ENCODE results near the gene CCDC70.

The CCDC70 gene

GRCh38 chr13:51862957-51863356 lies 1.2 kb downstream of the CCDC70 start:
- no peak for DNase-seq (ENCODE audit: low read depth)

GRCh38 chr13:51865838-51866237 lies 4.1 kb downstream of the CCDC70 start:
- DNase-seq (ENCODE audit: low read depth), result no peak

DNA sequence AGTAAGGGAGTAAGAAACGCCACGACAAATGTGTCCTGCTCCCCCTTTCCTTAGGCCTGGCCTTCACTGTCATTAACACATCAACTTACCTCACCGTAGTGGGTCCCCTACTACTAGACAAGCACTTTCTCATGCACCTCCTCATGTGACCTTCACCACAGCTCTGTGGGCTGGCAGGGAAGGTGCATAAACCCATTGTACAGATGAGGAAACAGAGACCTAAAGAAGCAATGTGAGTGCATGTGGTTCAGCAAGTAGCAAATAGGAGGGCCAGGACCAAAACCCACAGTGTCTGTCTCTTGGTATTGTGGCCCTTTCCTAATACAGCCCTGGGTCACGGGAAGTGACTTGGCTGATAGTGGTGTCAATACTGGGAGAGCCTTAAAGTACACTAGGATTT lies 5.3 kb downstream of the CCDC70 start:
- DNase-seq (ENCODE audit: low read depth), result no peak

- no peak for DNase-seq (ENCODE audit: low read depth)
Observed at GRCh38 chr13:51869916-51870315, 8.1 kb downstream of the CCDC70 start.

- DNase-seq (ENCODE audit: low read depth), result no peak
Observed at GRCh38 chr13:51870616-51871015, 8.8 kb downstream of the CCDC70 start.

GRCh38 chr13:51873117-51873798 lies 11.5 kb downstream of the CCDC70 start:
- DNase-seq (ENCODE audit: low read depth), result no peak

DNA sequence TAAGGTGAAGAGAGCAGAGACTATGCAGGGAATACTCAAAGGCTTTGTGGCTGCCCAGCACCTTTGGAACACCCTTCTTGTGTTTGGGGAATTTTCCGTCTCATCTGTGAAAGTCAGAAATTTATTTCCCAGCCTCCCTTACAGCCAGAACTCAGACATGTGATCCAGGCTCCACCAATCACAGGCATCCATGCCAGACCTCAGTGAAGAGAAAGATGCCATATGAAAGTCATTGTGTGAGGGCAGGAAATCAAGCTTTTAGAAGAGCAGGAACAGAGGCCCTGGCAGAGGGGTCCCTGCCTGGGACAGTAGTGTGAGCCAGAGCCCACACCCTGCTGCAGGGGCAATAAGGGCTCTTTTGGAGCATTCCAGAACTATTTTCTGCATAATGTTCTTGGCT lies 12.1 kb downstream of the CCDC70 start:
- DNase-seq (ENCODE audit: low read depth), result no peak

DNA sequence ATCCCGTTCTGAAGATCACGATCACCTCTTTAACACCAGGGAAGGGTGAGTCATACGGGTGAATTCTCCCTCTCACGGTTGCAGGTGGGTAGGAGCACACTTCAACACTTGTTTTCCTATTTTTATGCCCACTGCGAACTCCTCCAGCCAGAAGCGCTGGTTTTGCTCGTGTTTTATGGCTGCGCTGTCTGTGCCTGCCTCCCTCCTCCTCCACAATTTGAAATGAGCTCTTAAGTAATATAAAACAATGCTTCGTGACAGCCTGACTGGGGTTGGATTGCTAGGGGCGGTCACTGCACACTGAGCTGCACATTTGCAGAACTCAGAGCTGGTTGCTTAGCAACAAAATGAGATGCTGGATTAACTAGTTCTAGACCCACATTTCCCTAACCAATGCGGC lies 12.9 kb downstream of the CCDC70 start:
- no peak for DNase-seq (ENCODE audit: low read depth)

DNA sequence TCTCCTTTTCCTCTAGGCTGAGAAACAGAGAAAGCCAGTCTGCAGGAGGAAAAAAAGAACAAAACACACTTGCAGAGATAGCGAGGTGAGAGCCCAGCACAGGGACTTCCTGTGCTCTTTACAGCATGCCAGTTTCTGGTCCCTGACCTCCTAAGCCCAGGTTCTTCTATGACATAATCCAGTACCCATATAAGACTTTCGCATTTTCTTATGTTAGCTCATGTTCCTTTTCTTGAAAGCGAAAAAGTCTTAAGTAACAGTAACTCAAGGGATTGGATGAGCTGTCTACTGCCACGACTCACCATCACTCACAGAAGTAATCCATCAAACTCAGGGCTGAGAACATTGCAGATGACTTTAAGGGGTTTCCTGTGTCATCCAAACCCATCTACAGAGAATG lies 17.4 kb downstream of the CCDC70 start:
- DNase-seq (ENCODE audit: low read depth), result no peak

- DNase-seq (ENCODE audit: low read depth), result no peak
Observed at GRCh38 chr13:51881296-51881695, 19.5 kb downstream of the CCDC70 start.

DNA sequence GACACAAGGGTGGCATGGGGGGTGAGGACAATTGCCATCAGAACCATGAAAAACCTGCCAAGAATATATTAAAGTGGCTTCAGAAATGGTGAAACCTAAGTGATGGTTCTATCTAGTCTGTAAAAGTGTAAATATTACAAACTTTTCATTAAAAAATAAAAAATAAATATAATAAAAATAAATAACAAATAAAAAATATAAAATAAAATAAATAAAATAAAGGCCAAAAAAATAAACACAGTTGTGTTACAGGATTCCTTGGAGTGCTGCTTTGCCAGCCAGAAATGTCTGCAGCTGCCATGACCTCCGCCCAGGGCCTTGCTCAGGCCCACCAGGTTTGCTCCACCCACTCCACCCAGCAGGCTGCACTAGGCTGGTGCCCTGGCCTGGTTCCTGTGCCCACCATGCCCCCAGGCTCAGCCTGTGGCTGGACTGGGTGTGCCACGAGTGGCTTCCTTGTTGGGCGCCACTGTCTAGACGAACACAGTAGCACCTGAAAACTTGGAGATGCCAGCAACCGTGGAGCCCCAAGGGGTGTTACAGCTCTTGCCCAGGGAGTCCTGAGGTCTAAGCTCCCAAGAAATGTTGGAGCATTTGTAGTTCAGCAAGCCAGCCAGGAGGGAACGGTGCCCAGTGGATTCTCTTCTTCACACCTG lies 20.9 kb downstream of the CCDC70 start:
- no peak for DNase-seq (ENCODE audit: low read depth)

DNA sequence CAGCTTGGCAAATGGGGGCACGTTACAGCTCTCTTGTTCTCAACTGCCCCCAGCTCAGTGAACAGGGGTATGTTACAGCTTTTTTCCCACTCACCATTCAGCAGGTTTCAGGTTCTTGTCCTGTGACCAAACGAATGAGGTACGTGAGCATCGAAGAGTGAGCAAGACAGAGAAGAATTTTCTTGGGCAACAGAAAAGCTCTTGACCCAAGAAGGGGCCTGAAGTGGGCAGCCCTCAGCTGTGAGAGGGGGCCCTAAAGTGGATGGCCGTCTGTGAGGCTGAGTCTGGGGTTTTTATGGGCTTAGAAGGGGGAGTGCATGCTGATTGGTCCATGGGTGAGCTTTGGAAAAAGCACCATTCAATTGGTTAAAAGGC lies 21.4 kb downstream of the CCDC70 start:
- DNase-seq (ENCODE audit: low read depth), result no peak

GRCh38 chr13:51885651-51886050 lies 23.9 kb downstream of the CCDC70 start:
- no peak for DNase-seq (ENCODE audit: low read depth)

DNA sequence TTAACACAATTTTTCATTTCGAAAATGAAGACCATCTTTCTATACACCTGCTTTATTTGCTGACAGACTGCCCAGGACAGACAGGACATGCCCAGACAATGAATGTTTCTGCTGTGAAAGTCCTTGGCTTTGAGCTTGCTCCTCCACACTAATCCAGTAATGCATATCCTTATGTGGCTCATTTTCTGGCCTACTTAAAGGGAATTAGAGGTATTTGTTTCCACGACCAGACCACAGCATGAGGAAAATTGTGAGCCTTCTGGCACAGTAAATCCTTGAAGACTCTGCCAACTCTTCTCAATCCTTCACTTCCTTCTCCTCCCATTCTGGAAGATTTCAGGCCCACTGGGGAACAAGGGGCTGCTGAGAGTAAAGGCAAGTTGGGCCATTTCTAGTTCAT lies 25.7 kb downstream of the CCDC70 start:
- DNase-seq (ENCODE audit: low read depth), result no peak

GRCh38 chr13:51892657-51893056 lies 30.9 kb downstream of the CCDC70 start:
- no peak for DNase-seq (ENCODE audit: low read depth)

DNA sequence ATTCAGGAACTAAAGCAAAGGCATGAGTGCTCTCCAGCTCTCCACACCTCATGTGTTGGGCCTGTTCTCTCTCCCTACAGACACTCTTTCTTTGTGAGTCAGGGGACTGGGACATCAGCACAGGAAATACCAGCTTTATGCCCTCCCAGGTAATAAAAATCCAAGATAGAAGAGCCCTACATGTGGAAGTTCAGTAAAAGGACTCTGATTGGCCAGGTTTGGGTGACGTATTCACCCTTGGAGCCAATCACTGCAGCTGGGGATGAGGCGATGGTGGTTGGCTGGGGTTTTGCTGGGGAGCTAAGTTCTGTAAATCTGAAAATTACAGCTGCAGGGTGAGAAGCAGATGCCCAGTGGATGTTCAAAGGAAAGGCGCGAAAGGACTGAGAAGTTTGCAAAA lies 32.5 kb downstream of the CCDC70 start:
- DNase-seq (ENCODE audit: low read depth), result no peak

GRCh38 chr13:51895906-51896888 lies 34.4 kb downstream of the CCDC70 start:
- no peak for DNase-seq (ENCODE audit: low read depth)

DNA sequence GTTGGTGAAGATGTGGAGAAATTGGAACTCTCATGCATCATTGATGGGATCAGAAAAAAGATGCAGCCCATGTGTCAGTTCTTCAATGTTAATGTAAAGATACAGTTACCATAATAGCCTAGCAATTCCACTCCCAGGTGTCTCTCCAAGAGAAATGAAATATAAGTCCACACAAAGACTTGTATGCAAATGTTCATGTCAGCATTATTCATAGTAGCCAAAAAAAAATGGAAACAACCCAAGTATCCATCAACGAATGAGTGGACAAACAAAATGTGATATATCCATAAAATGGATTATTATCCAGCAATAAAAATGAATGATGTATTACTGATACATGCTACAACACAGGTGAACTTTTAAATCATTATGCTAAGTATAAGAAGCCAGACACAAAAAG lies 38.7 kb downstream of the CCDC70 start:
- no peak for DNase-seq (ENCODE audit: low read depth)

- DNase-seq (ENCODE audit: low read depth), result no peak
Observed at GRCh38 chr13:51902776-51903175, 41.0 kb downstream of the CCDC70 start.

DNA sequence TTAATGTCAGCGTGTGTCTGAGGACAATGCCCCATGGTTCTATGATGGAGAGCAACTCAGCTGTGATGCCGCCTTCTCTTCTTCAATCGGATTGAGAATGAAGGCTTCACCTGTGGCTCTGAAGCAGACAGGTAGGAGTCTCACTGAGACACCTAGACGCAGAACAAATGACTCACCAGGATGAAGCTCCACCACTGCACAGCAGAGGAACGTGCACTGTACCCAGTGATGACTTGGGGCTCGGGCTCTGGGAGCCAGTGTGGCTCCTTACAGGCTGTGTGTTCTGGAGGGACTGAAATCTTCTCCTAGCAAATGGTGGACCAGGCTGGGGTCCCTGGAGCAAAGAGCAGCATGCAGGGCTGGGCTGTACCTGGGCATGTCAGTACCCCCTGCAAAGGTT lies 44.0 kb downstream of the CCDC70 start:
- no peak for DNase-seq (ENCODE audit: low read depth)

DNA sequence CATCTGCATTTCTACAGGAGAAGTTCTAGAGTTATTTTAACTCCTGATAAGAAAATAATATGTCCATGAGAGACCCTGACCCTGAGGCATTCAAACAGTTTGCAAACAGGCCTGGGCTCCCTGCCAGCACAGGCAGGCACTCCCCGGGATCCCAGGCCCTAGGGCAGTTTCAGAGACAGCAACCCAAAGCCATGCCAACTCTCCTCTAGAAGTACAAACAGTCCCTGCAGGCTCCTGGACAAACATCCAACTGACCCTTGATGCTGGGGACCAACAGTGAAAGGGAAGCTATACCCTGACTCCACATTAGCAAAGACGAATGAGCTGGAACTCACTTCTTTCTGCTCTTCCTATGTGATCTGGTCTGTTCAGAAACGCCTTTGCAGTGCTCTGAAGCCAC lies 44.8 kb downstream of the CCDC70 start:
- DNase-seq (ENCODE audit: low read depth), result no peak

DNA sequence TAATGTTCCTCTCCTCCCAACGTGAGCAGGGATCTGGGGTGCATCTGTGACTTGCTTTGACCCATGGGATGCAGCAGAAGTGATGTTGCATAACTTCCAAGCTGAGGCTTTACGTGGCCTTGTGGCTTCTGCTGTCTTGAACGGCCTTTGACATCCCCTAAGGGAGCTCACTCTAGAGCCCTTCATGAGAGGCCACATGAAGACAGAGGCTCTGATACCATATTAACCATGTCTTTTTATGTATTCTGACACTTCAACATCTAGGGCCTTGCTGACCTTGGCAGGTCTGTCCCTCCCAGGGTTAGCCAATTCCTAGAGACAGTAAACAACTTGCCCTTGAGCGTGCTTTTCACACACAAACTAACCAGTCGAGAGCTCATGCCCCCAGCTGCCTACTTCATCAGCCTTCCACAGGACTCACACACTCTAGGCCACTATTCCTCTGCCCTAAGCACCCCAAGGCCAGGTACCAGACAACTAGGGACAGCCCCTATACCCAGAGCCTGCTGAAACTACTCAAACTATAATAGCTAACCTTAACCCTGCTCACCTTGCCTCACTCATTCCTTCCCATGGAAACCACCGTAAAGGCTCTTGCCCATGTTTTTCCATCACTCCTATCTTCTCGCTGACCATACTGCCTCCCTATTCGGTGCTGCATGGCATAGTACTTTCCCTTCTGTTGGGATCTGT lies 45.4 kb downstream of the CCDC70 start:
- no peak for DNase-seq (ENCODE audit: low read depth)
